Activated naive CD8-positive, alpha-beta T cell (primary cell): ENCODE measurements around the gene METTL18.

Experiments
- H3K27ac Mint-ChIP-seq: one replicate; pipeline ENCODE4 v1.8.0; 2021; ENCODE audit warnings: mixed read lengths
- H3K27me3 Mint-ChIP-seq: one replicate; pipeline ENCODE4 v1.8.0; 2021; ENCODE audit warnings: mixed read lengths
- H3K36me3 Mint-ChIP-seq: one replicate; pipeline ENCODE4 v1.8.0; 2021; ENCODE audit warnings: mixed read lengths
- H3K4me1 Mint-ChIP-seq: one replicate; pipeline ENCODE4 v1.8.0; 2021; ENCODE audit warnings: low read depth, mixed read lengths
- H3K4me3 Mint-ChIP-seq: one replicate; pipeline ENCODE4 v1.8.0; 2021; ENCODE audit warnings: mild to moderate bottlenecking, mixed read lengths
- H3K9me3 Mint-ChIP-seq: one replicate; pipeline ENCODE4 v1.8.0; 2021; ENCODE audit warnings: low read depth, mixed read lengths

The METTL18 gene

DNA sequence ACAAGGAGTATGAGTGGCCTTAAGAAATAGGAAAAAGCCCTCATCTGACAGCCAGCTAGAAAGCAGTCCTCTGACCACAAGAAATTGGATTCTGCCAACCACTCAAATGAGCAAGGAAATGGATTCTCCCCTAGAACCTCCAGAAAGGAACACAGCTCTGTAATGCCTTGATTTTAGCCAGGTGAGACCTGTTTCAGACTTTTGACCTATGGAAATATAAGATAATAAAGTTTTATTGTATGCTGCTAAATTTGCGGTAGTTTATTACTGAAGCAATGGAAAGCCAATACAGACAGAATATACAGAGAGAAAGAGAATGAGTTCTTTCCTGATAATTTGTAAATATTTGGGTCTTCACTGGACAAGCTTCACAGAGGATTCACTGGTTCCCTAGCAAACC lies 32.0 kb downstream of the METTL18 start:
- H3K4me1 Mint-ChIP-seq, result no peaks in the 10 kb centered on the region
- H3K27me3 Mint-ChIP-seq, result peaks cover 4% of the 10 kb centered on the region
- no peak overlapping the region for H3K4me3 Mint-ChIP-seq
- H3K36me3 Mint-ChIP-seq, result no peaks in the 10 kb centered on the region
- H3K27ac Mint-ChIP-seq, result no peak overlapping the region
- H3K9me3 Mint-ChIP-seq, result no peaks in the 10 kb centered on the region

DNA sequence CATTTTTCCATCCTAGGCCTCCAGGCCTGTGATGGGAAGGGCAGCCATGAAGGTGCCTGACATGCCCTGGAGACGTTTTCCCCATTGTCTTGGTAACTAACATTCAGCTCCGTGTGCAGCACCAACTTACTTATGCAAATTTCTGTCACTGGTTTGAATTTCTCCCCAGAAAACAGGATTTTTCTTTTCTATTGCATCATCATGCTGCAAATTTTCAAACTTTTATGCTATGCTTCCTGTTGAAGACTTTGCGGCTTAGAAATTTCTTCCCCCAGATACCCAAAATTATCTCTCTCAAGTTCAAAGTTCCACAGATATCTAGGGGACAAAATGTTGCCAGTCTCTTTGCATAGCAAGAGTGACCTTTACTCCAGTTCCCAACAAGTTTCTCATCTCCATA lies 35.7 kb downstream of the METTL18 start:
- Mint-ChIP-seq H3K9me3 (no peaks in the 10 kb centered on the region), H3K4me3 (no peak overlapping the region), H3K27ac (no peak overlapping the region), H3K36me3 (no peaks in the 10 kb centered on the region), H3K27me3 (no peaks in the 10 kb centered on the region), H3K4me1 (no peaks in the 10 kb centered on the region)

DNA sequence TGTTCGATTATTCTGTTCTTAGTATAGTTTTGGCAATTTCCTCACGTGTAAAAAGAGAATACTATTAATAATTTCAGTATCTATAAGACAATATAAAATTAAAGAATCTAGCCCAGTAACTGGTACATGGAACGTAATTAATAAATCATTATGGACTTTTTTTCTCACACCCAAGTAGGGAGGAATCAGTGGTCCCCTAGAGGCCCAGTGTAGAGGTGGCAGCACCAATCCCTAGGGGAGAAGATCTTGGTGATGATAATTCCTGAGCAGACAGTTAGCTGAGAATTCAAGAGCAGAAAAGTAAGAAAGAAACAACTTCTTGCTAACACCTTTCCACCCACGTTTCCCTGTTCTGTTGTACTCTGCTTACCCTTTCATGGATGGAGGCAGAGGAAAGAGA lies 41.2 kb downstream of the METTL18 start:
- peaks cover 3% of the 10 kb centered on the region for H3K27me3 Mint-ChIP-seq
- H3K4me1 Mint-ChIP-seq, result no peaks in the 10 kb centered on the region
- H3K27ac Mint-ChIP-seq, result no peak overlapping the region
- no peak overlapping the region for H3K4me3 Mint-ChIP-seq
- no peaks in the 10 kb centered on the region for H3K36me3 Mint-ChIP-seq
- no peaks in the 10 kb centered on the region for H3K9me3 Mint-ChIP-seq

- H3K27ac Mint-ChIP-seq, result no peak overlapping the region
- no peaks in the 10 kb centered on the region for H3K36me3 Mint-ChIP-seq
- no peaks in the 10 kb centered on the region for H3K4me1 Mint-ChIP-seq
- H3K27me3 Mint-ChIP-seq, result peaks cover 3% of the 10 kb centered on the region
- no peaks in the 10 kb centered on the region for H3K9me3 Mint-ChIP-seq
- H3K4me3 Mint-ChIP-seq, result no peak overlapping the region
These were observed 44.7 kb downstream of the METTL18 start for GRCh38 chr1:169750041-169750440.

GRCh38 chr1:169746550-169746949 lies 48.2 kb downstream of the METTL18 start:
- no peaks in the 10 kb centered on the region for H3K9me3 Mint-ChIP-seq
- H3K27me3 Mint-ChIP-seq, result peaks cover 3% of the 10 kb centered on the region
- H3K4me3 Mint-ChIP-seq, result no peak overlapping the region
- no peaks in the 10 kb centered on the region for H3K36me3 Mint-ChIP-seq
- H3K27ac Mint-ChIP-seq, result no peak overlapping the region
- no peaks in the 10 kb centered on the region for H3K4me1 Mint-ChIP-seq

GRCh38 chr1:169745015-169745861 lies 49.5 kb downstream of the METTL18 start:
- no peaks in the 10 kb centered on the region for H3K9me3 Mint-ChIP-seq
- no peaks in the 10 kb centered on the region for H3K36me3 Mint-ChIP-seq
- peaks cover 3% of the 10 kb centered on the region for H3K27me3 Mint-ChIP-seq
- H3K27ac Mint-ChIP-seq, result no peak overlapping the region
- H3K4me1 Mint-ChIP-seq, result no peaks in the 10 kb centered on the region
- no peak overlapping the region for H3K4me3 Mint-ChIP-seq
